Fibroblast of peridontal ligament (primary cell): Measurements from ENCODE around the gene EME1.
"Not testable (repeated sequence)": the region's sequence is repeated elsewhere in the genome, so short reads cannot be mapped to it uniquely, and the experiment has no call there.

Source experiments
- DNase-seq: peaks from one replicate; pipeline ENCODE4 v3.0.0-alpha.2; 2010; ENCODE audit errors: extremely low read depth

The EME1 gene

GRCh38 chr17:50393700-50394099, 20.7 kb downstream of the EME1 start:
- DNase-seq: no peak

DNA sequence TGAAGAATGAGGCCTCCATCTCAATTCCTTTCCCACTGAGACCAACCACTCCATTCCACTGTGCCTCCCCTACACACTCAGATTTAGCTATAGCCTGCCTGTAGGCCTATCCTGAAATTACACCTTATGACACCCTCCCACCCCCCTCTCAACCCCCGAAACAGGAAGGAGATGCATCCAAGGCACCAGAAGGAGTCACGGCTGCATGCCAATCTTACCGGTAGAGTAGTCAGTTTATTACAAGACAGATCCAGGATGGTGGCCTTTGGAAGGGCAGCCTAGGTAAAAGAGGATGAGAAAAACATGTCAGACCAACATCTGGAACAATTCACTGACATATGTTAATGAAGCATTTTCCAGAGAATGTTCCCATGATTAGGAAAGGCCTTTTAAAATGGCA, 21.7 kb downstream of the EME1 start:
- no peak for DNase-seq

GRCh38 chr17:50396261-50397110, 23.5 kb downstream of the EME1 start:
- DNase-seq: peak; percentile 67

GRCh38 chr17:50397111-50397918, 24.3 kb downstream of the EME1 start, which contains the start of gene LRRC59:
Gene LRRC59, minus strand, starts transcription at chr17:50397523. Its CDS starts 206 bp downstream, at chr17:50397317.
- peak; percentile 76 for DNase-seq

DNA sequence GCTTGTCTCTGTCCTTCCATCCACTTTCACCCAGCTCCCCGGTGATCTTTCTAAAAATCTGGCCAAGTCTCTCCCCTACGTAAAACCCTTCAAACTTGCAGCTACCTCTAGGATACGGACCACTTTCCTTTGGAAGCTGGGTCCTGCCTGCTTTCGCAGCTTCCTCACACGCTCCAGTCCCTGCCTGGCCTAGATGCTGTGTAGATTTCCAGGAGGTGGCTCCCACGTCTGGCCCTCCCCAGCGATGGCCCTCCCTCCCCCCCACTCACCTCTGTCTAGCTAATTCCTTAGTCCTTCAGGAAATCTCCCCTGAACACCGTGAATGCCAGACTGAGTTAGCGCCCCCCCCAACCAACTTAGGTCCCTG, 24.9 kb downstream of the EME1 start:
- no peak for DNase-seq

GRCh38 chr17:50398672-50399071, 25.6 kb downstream of the EME1 start:
- DNase-seq: not testable (repeated sequence)

DNA sequence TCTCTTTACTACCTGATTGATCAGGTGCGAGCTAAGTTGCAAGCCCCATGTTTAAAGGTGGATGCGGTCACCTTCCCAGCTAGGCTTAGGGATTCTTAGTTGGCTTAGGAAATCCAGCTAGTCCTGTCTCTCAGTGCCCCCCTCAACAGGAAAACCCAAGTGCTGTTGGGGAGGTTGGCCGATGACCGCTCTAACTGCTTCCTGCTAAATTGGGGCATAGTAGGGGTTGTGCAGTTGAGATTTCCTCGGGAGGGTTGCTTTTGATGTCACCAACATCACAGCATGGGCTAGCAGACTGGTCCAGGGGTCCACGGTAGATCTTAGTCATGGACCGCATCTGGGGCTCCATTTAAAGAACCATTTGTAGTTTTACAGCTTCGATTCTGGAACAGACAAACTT, 26.6 kb downstream of the EME1 start:
- DNase-seq: not testable (repeated sequence)

GRCh38 chr17:50405351-50405750, 32.3 kb downstream of the EME1 start:
- not testable (repeated sequence) for DNase-seq

DNA sequence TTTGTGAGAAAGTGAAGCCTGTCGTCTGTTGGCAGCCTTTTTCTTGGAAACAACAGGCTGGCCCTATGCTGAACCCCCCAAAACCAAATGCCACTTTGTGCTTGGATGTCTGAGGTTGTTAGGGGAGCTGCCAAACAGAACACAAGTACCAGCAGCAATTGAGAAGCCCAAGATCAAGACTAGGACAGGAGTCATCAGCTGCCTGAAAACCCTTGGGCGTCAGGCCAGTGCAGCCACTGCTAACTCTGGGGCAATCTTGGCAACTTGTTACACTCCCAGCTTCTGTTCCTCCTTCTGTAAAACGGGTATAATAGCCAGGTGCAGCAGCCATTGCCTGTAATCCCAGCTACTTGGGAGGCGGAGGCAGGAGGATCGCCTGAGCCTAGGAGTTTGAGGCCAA, 33.5 kb downstream of the EME1 start:
- no peak for DNase-seq

DNA sequence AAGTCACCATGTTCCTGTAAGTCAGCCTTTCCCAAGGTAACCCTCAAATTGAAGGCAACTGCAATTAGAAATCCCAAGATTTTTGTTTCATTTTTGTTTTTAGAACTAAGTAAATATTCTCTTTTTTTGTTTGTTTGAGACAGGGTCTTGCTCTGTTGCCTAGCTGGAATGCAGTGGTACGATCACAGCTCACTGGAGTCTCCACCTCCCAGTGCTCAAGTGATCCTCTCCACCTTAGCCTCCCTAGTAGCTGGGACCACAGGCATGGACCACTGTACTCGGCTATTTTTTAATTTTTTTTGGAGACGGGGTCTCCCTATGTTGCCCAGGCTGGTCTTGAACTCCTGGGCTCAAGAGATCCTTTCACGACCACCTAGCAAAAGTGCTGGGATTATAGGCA, 34.9 kb downstream of the EME1 start:
- no peak for DNase-seq

- DNase-seq: no peak
These were observed 39.2 kb downstream of the EME1 start for GRCh38 chr17:50412188-50412732.

DNA sequence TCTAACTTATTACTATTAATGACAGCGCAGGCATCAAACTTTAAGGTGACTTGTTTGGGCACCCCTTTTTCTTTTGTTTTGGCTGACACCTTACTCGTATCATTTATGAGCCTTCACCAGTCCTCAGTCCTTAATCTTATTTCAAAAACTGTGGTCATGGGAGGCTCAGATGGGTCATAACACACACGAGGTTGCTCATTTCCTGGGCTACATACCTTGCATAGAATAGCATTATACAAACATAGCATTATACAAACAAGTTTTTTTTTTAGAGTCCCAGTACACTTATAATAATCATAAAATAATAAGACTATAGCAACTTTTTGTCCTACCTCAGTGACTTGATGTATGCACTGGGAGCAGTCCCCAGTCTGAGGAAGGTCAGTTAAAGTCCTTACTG, 41.8 kb downstream of the EME1 start:
- DNase-seq: no peak

DNA sequence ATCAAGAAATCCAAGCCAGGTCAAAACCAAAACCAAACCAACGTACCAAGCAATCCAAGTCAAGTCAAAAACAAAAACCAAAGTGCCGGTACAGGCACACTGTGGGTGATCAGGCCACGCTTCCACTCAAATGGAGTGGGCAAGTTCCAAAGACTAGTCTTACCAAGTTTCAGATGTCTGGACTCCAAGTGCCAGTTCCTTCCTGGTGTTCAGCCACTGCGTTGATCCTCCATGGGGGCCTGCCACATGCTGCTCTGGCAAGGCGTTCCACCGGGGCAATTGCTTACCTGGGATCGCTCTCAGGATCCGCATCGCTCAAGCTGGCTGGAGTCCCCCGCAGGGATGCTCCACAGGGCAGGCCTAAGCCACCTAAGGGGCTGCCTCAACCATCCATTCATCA, 46.5 kb downstream of the EME1 start:
- not testable (repeated sequence) for DNase-seq

GRCh38 chr17:50420419-50421112, 47.5 kb downstream of the EME1 start:
- DNase-seq: peak; percentile 58

GRCh38 chr17:50421308-50422051, 48.5 kb downstream of the EME1 start:
- peak; percentile 40 for DNase-seq

- DNase-seq: no peak
These were observed 49.7 kb downstream of the EME1 start for GRCh38 chr17:50422738-50423137.

DNA sequence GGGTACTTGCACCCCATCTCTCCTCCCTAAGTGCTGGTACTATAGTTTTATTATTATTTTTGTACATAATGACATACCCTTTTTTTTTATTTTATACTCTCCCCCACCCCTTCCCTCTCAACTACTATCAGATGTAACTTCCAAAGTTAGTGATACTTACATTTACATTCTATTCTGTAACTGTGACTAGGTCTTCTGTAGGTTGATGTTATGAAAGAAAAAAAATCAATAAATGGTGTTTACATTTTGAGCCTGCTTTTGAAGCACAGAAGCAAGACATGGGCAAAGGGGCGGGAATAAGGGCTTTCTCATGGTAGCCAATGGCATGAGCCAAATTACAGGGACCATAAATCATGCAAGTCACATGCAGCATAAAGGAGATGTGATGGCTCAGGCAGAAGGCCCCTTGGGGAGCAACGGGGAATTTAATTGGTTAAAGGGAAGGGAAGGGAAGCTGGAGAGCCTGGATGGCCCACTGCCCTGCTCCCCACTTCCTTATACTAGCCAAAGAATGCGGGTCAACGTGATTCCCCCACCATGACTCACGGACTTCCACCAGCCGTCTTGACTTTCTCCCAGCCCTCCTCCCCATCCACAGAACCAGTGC, 50.6 kb downstream of the EME1 start:
- DNase-seq: peak; percentile 96

GRCh38 chr17:50424246-50424995, 51.4 kb downstream of the EME1 start:
- no peak for DNase-seq

- no peak for DNase-seq
These were observed 52.1 kb downstream of the EME1 start for GRCh38 chr17:50424996-50425681.
